NCI-H82 treated with DMSO at 0.1 percent for 48 hours (cell line): Measurements from ENCODE around the gene PDXK.
"Not testable (repeated sequence)": the region's sequence is repeated elsewhere in the genome, so short reads cannot be mapped to it uniquely, and the experiment has no call there.

ENCODE experiments used
- DNase-seq: peaks from one replicate; lab custom pipeline; 2025; ENCODE audit not compliant: unreplicated experiment; lab: John Stamatoyannopoulos, UW

PDXK gene

DNA sequence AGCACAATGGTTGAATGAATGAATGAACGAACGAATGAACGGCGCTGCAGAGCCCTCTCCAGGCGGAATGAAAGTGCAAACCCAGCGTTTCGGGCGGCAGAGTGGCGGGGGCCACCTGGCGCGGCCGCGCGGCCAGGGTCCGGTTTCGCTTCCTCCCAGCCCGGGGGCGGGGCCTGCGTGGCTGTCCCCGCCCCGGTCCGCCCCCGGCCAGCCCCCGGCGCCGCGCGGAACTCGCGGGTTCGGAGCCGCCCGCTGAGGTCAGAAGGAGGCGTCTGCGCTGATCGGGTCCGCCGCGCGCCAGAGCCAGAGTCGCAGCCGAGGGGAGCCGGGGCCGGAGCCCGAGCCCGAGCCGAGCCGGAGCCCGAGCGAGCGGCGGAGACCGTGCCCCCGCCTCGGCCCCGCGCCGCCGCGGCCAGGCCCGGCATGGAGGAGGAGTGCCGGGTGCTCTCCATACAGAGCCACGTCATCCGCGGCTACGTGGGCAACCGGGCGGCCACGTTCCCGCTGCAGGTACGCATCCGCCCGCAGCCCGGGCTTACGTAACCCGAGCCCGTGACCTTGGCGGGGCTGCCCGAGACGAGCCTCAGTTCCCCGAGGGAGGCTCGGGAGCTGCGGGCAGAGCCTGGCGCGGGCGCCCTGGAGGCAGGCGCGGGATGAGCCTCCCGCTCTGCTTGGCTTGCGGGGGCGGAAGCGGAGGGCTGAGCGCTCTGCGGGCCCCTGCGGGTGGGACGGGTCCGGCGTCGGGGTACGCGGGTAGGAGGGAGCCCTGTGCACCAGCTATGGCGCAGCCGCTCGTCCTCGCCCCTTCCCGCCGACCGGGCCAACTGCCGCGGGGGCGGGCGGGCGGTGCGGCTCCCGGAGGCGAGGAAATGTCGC is at the start of gene PDXK:
Gene PDXK, plus strand, starts transcription at position 258 of the 876 bp plus-strand sequence. Its CDS starts 166 bp downstream, at position 424.
- DNase-seq = peak; percentile 35

DNA sequence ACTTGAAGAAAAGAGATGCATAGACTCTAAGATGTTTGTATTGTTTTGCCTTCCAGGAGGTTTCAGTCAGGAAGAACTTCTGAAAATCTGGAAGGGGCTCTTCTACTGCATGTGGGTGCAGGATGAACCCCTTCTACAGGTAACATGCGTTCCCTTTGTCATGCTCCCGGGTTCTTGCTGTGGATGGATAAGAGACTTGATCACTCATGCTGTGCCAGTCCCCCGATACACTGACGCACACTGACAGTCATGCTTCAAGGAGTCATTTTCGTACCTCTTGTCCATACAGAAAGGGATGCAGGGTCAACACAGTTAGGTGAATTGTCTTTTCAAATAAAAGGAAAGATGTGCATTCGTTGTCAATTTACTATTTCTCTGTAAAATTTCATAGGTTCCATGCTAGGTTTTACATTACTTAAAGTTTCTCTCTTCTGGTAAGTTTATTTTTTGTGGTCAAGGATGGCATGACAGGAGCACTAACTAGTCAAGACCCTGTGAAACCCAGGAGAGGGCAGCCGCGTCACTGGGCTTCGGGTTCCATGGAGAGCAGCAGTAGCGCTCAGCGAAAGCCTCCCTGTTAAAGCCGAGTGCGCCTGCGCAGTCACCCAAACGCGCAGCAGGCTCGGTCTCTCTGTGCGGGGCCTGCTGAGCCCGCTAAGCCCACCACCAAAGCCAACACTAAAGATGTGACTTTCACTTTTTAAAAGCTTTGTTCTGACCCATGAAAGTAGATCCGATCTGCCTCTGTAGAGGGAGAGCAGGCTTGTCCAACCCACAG is 48.9 kb upstream of the PDXK start:
- no peak for DNase-seq

DNA sequence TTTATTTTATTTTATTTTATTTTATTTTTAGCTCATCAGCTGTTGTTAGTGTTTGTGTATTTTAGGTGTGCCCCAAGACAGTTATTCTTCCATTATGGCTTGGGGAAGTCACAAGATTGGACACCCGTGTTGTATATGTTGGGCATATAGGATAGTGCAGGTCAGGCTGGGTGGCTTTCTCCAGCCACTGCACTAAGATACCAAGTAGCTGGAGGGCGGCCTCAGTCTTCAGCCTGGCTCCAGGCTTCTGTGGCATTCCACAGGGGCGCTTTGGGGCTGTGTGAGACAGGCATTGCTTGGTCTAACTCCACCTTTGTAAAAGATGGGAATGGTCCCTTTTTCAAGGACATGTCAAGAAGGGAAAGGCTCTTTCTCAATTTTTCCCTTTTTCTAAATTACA is 43.1 kb upstream of the PDXK start:
- no peak for DNase-seq

- no peak for DNase-seq
Measured at GRCh38 chr21:43676391-43676790, 42.5 kb upstream of the PDXK start.

GRCh38 chr21:43679951-43680350 is 39.0 kb upstream of the PDXK start:
- DNase-seq = no peak

- not testable (repeated sequence) for DNase-seq
Measured at GRCh38 chr21:43680421-43680820, 38.5 kb upstream of the PDXK start.

GRCh38 chr21:43681650-43682049 is 37.3 kb upstream of the PDXK start:
- DNase-seq = no peak

GRCh38 chr21:43684424-43684823 is 34.5 kb upstream of the PDXK start:
- no peak for DNase-seq

- no peak for DNase-seq
Measured at GRCh38 chr21:43686811-43687565, 31.9 kb upstream of the PDXK start.

DNA sequence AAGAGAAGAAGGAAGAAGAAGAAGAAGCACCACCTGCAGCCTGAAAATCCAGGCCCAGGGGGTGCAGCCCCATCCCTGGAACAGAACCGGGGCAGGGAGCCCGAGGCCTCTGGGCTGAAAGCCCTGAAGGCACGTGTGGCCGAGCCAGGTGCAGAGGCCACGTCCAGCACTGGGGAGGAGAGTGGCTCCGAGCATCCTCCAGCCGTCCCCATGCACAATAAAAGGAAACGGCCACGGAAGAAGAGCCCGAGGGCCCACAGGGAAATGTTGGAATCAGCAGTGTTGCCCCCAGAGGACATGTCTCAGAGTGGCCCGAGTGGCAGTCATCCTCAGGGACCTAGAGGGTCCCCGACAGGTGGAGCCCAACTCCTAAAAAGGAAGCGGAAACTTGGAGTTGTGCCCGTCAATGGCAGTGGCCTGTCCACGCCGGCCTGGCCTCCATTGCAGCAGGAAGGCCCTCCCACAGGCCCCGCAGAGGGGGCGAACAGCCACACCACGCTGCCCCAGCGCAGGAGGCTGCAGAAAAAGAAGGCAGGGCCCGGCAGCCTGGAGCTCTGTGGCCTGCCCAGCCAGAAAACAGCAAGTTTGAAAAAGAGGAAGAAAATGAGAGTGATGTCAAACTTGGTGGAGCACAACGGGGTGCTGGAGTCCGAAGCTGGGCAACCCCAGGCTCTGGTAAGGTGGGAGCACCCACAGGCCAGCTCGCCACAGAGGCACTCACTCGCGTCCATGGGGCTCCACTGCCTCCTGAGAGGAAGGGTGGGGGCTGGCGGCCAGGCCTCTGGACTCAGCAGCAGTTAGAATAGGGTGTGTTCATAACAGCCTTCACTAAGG is 31.1 kb upstream of the PDXK start:
- no peak for DNase-seq

DNA sequence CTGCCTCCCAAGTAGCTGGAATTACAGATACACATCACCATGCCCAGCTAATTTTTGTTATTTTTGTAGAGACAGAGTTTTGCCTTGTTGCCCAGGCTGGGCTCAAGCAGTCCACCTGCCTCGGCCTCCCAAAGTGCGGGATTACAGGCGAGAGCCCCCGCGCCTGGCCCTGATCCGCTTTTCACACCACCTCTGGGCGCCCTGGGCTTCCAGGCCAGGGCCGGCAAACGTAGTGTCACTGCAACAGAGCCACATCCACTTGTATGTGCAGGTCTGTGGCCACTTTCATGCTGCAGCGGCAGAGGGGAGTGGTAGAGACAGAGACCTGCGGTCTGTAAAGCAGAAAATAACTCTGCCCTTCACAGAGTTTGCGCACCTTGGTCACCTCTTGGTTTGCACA is 30.0 kb upstream of the PDXK start:
- DNase-seq = no peak

- DNase-seq = no peak
Measured at GRCh38 chr21:43689556-43690337, 29.2 kb upstream of the PDXK start.

DNA sequence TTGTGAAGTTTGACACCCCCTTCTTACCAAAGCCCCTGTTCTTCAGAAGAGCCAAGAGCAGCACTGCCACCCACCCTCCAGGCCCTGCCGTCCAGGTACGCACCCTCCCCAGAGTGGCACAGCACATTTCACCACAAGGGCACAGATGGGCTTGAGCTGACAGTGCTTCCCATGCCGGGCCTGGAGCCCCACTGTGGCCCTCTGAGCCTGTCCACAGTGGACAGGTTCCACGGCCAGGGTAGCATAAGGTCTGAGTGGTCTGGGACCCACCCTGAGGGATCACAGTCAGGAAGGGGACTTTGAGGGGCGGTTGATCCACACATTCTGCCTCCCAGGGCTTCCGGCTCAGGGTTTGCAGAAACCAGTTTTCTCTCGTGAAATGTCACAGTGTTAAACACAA is 28.6 kb upstream of the PDXK start:
- no peak for DNase-seq

DNA sequence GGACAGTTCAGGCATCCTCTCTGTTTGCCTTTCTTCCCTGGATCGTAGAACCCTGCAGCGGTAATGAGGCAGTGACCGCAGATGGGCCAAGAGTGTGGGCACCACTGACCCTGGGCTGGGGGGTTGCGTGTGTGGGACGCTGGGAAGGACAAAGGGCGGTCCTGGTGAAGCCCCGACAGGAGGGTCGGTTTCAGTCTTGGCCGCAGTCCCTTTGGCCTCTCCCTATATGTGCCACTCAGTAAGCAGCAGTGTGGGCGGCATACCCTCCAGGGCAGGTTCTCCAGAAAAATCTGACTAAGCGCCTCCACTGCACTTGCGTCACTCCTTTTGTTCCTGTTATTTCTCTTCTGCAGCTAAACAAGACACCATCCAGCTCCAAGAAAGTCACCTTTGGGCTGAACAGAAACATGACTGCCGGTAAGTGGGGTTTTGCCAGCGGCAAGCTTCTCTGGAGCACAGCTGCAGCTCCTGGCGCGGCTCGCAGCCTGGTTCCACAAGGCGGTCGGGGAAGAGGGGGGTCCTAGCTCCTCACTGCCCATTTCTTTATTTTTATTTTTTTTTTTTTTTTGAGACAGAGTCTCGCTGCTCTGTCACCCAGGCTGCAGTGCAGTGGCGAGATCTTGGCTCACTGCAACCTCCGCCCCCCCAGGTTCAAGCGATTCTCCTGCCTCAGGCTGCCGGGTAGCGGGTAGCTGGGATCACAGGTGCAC is 27.7 kb upstream of the PDXK start:
- no peak for DNase-seq

DNA sequence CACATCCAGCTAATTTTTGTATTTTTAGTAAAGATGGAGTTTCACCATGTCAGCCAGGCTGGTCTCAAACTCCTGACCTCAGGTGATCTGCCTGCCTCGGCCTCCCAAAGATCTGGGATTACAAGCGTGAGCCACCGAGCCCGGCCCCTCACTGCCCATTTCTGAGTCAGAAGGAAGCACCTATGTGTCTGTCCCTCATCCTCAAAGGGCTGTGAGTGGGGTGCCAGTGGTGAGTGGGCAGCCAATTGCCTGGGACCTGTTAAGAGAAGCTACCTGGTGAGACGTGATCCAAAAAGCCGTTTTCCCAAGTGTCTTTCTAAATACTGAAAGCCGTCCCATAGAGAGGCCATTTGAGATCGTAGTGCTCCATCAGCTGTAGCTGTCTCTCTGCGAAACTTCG is 27.1 kb upstream of the PDXK start:
- DNase-seq = no peak

DNA sequence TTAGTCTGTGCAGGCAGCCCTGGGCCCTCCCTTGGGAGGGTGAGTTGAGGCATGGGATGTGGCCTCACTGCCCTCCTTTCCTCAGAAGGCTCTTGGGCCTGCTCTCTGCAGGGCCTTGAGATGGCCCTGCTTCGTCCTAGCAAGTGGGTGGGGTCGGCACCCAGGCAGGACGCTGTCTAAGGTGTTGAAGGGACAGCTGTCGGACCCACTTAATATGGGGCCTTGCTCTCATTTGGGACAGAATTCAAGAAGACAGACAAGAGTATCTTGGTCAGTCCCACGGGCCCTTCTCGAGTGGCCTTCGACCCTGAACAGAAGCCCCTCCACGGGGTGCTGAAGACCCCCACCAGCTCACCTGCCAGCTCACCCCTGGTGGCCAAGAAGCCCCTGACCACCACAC is 26.0 kb upstream of the PDXK start:
- no peak for DNase-seq

GRCh38 chr21:43693981-43694380 is 24.9 kb upstream of the PDXK start:
- DNase-seq = no peak

GRCh38 chr21:43694437-43695079 is 24.4 kb upstream of the PDXK start:
- no peak for DNase-seq

GRCh38 chr21:43696214-43696613 is 22.7 kb upstream of the PDXK start:
- no peak for DNase-seq
